HepG2 (cell line): ENCODE results near the gene ZCCHC24. TPM values are rescaled to one million over a fixed set of nuclear protein-coding genes. Genes with fewer than 3 reads are reported as not detected.
A peak's percentile ranks its signal among the peaks of the same experiment; 100 is the strongest.

ENCODE experiments used
- ARID5B ChIP-seq: IDR thresholded peaks from 2 replicates; pipeline ENCODE4 v1.4.0; 2020; ENCODE audit warnings: mild to moderate bottlenecking, missing genetic modification reagents
- HDAC1 ChIP-seq: sonication (generic); formaldehyde crosslinking; IDR thresholded peaks from 2 replicates; pipeline ENCODE4 v1.5.1; 2020; ENCODE audit warnings: mild to moderate bottlenecking, missing genetic modification reagents
- HHEX ChIP-seq: IDR thresholded peaks from 2 replicates; pipeline ENCODE4 v1.6.1; 2016; ENCODE audit warnings: control low read depth
- HOXA5 ChIP-seq: sonication (generic); formaldehyde crosslinking; IDR thresholded peaks from 2 replicates; pipeline ENCODE4 v1.4.0; 2020; ENCODE audit warnings: missing genetic modification reagents
- IKZF5 ChIP-seq: IDR thresholded peaks from 2 replicates; pipeline ENCODE4 v1.6.1; 2018; ENCODE audit warnings: missing genetic modification reagents, mild to moderate bottlenecking, missing compliant biosample characterization
- MAFF ChIP-seq: IDR thresholded peaks from 2 replicates; pipeline ENCODE4 v1.6.1; 2011; ENCODE audit warnings: low read depth, low read length, improper control_type of control experiment
- MIXL1 ChIP-seq: IDR thresholded peaks from 2 replicates; pipeline ENCODE4 v1.6.1; 2016
- SAP130 ChIP-seq: IDR thresholded peaks from 2 replicates; pipeline ENCODE4 v1.6.1; 2016; ENCODE audit warnings: low read depth
- SOX6 ChIP-seq, 2 experiments: fragments of 450-650 bp in 1 of 2; sonication (generic) in 1 of 2; formaldehyde crosslinking in 1 of 2; IDR thresholded peaks; 2 replicates each; pipeline versions ENCODE4 v1.4.0 to v1.6.1; 2017 to 2020; ENCODE audit warnings: antibody characterized with exemption in 1 of 2, mild to moderate bottlenecking in 1 of 2, missing genetic modification reagents in 1 of 2
- ZNF460 ChIP-seq: sonication (generic); formaldehyde crosslinking; IDR thresholded peaks from 2 replicates; pipeline ENCODE4 v1.5.1; 2020; ENCODE audit warnings: missing genetic modification reagents, mild to moderate bottlenecking, borderline replicate concordance
- ZNF557 ChIP-seq: sonication (generic); formaldehyde crosslinking; IDR thresholded peaks from 2 replicates; pipeline ENCODE4 v1.4.0; 2020; ENCODE audit warnings: missing genetic modification reagents
- ZNF609 ChIP-seq: sonication (generic); formaldehyde crosslinking; IDR thresholded peaks from 2 replicates; pipeline ENCODE4 v1.4.0; 2020; ENCODE audit warnings: mild to moderate bottlenecking, missing genetic modification reagents, borderline replicate concordance
- ZNF619 ChIP-seq: sonication (generic); formaldehyde crosslinking; IDR thresholded peaks from 2 replicates; pipeline ENCODE4 v1.4.0; 2020; ENCODE audit warnings: mild to moderate bottlenecking, missing genetic modification reagents
- ZNF644 ChIP-seq: IDR thresholded peaks from 2 replicates; pipeline ENCODE4 v1.6.1; 2016; ENCODE audit warnings: low read depth
- ZNF83 ChIP-seq: sonication (generic); formaldehyde crosslinking; IDR thresholded peaks from 2 replicates; pipeline ENCODE4 v1.4.0; 2020; ENCODE audit warnings: missing genetic modification reagents, mild to moderate bottlenecking, borderline replicate concordance
- ZSCAN21 ChIP-seq: sonication (generic); formaldehyde crosslinking; IDR thresholded peaks from 2 replicates; pipeline ENCODE4 v1.8.0; 2022; ENCODE audit warnings: mild to moderate bottlenecking, missing genetic modification reagents, moderate library complexity, borderline replicate concordance
- ZSCAN22 ChIP-seq: sonication (generic); formaldehyde crosslinking; IDR thresholded peaks from 2 replicates; pipeline ENCODE4 v1.4.0; 2020; ENCODE audit warnings: mild to moderate bottlenecking, missing genetic modification reagents
- polyA plus RNA-seq, 8 experiments: library from polyadenylated mRNA; depleted of rRNA in 3 of 8; stranded (reverse) in 7 of 8; unstranded in 1 of 8; fragments of >200 nt; fragmentation: Illumina TruSeq in 4 of 8; extraction: Trizol in 4 of 8; gene quantifications; 2 replicates each; pipeline versions ENCODE4 v1.2.1 to v1.2.3, GENCODE V29; 2011 to 2016; ENCODE audit warnings: low read depth in 4 of 8, missing spikeins in 1 of 8, mixed read lengths in 1 of 8; ENCODE audit not compliant: insufficient read depth in 1 of 8
- total RNA-seq, 5 experiments: library from RNA; depleted of rRNA; stranded (reverse); fragments of >200 nt; fragmentation: Illumina TruSeq; extraction: Trizol; gene quantifications; 2 replicates each; pipeline ENCODE4 v1.2.3, GENCODE V29; 2016; ENCODE audit warnings: low read depth in 1 of 5

The ZCCHC24 gene
- total and polyA plus RNA-seq, 2 of the 13 experiments (the other 11 are each of a cell fraction or from before 2014, with no cell fraction given) = 3.1 to 7.9 TPM

GRCh38 chr10:79380125-79380945 lies 65.1 kb downstream of the ZCCHC24 start (continued):
- no peak for TF ChIP-seq HOXA5 (CRISPR knock-in tag)
- no peak for TF ChIP-seq ZSCAN22 (CRISPR knock-in tag)
- no peak for TF ChIP-seq SOX6 (IDR thresholded peaks at IDR 0.05)
- peak; percentile 96 for TF ChIP-seq SOX6 (CRISPR knock-in tag; IDR thresholded peaks at IDR 0.05)
- TF ChIP-seq ARID5B (CRISPR knock-in tag) = peak; percentile 84
- TF ChIP-seq HHEX (CRISPR knock-in tag) = no peak
- TF ChIP-seq IKZF5 (CRISPR knock-in tag) = peak; percentile 69; the same call in 1 of the 2 replicates
- TF ChIP-seq MAFF = no peak
- TF ChIP-seq MIXL1 (CRISPR knock-in tag) = peak; percentile 61; the same call in 1 of the 2 replicates
- no peak for TF ChIP-seq ZSCAN21 (CRISPR knock-in tag)
- TF ChIP-seq ZNF619 = no peak
- TF ChIP-seq SAP130 (CRISPR knock-in tag) = peak; percentile 92
- peak; percentile 78; the same call in 1 of the 2 replicates for TF ChIP-seq HDAC1 (CRISPR knock-in tag)
- TF ChIP-seq ZNF557 = no peak
- 0 out of 2 replicates have a peak, but pooled peaks have one; percentile 15 for TF ChIP-seq ZNF83 (CRISPR knock-in tag)
- TF ChIP-seq ZNF609 (CRISPR knock-in tag) = peak; percentile 81; the same call in 1 of the 2 replicates
- TF ChIP-seq ZNF460 (CRISPR knock-in tag) = no peak
- peak; percentile 75 for TF ChIP-seq ZNF644 (CRISPR knock-in tag)
